HG03039 (cell line): ENCODE results near the gene GDF15.
"Not testable (repeated sequence)": the region's sequence is repeated elsewhere in the genome, so short reads cannot be mapped to it uniquely, and the experiment has no call there.

ENCODE experiments used
- ATAC-seq: cut with Tn5 transposase; IDR thresholded peaks from one replicate; pipeline ENCODE4 v1.9.1; 2021; ENCODE audit warnings: mild to moderate bottlenecking, moderate library complexity; ENCODE audit not compliant: unreplicated experiment

Gene GDF15

GRCh38 chr19:18390065-18390907 lies 4.3 kb downstream of the GDF15 start:
- no peak for ATAC-seq

- no peak for ATAC-seq
Observed at GRCh38 chr19:18391509-18392075, 5.6 kb downstream of the GDF15 start.

- ATAC-seq = no peak
Observed at GRCh38 chr19:18392417-18392816, 6.5 kb downstream of the GDF15 start.

- no peak for ATAC-seq
Observed at GRCh38 chr19:18392926-18393325, 7.0 kb downstream of the GDF15 start.

- no peak for ATAC-seq
Observed at GRCh38 chr19:18393836-18394235, 7.9 kb downstream of the GDF15 start.

GRCh38 chr19:18396471-18397241 lies 10.7 kb downstream of the GDF15 start:
- ATAC-seq = no peak

GRCh38 chr19:18397242-18398202 lies 11.6 kb downstream of the GDF15 start, which contains the start of gene LRRC25:
TSS of gene LRRC25 (minus strand) at chr19:18397622. CDS start at chr19:18396963, 659 bp downstream.
- ATAC-seq = no peak

- no peak for ATAC-seq
Observed at GRCh38 chr19:18399008-18399407, 13.1 kb downstream of the GDF15 start.

GRCh38 chr19:18401580-18402112 lies 15.7 kb downstream of the GDF15 start:
- ATAC-seq = no peak

GRCh38 chr19:18402455-18403248 lies 16.7 kb downstream of the GDF15 start:
- ATAC-seq = not testable (repeated sequence)

- ATAC-seq = not testable (repeated sequence)
Observed at GRCh38 chr19:18405754-18406153, 19.8 kb downstream of the GDF15 start.

- ATAC-seq = no peak
Observed at GRCh38 chr19:18406749-18407148, 20.8 kb downstream of the GDF15 start.

- ATAC-seq = no peak
Observed at GRCh38 chr19:18408053-18408476, 22.1 kb downstream of the GDF15 start.

GRCh38 chr19:18412610-18413239 lies 26.8 kb downstream of the GDF15 start:
- no peak for ATAC-seq

GRCh38 chr19:18414504-18415177 lies 28.7 kb downstream of the GDF15 start:
- ATAC-seq = no peak

- ATAC-seq = no peak
Observed at GRCh38 chr19:18415178-18415867, 29.4 kb downstream of the GDF15 start.

GRCh38 chr19:18416778-18417249 lies 30.9 kb downstream of the GDF15 start:
- no peak for ATAC-seq
